ENCODE results near the gene CCP110. TPM values are rescaled to one million over a fixed set of nuclear protein-coding genes. Genes with fewer than 3 reads are reported as not detected.

CCP110 gene
- total RNA-seq, 4 donors from 2014 or later = 10.7 to 18.8 (median 14.5) TPM

DNA sequence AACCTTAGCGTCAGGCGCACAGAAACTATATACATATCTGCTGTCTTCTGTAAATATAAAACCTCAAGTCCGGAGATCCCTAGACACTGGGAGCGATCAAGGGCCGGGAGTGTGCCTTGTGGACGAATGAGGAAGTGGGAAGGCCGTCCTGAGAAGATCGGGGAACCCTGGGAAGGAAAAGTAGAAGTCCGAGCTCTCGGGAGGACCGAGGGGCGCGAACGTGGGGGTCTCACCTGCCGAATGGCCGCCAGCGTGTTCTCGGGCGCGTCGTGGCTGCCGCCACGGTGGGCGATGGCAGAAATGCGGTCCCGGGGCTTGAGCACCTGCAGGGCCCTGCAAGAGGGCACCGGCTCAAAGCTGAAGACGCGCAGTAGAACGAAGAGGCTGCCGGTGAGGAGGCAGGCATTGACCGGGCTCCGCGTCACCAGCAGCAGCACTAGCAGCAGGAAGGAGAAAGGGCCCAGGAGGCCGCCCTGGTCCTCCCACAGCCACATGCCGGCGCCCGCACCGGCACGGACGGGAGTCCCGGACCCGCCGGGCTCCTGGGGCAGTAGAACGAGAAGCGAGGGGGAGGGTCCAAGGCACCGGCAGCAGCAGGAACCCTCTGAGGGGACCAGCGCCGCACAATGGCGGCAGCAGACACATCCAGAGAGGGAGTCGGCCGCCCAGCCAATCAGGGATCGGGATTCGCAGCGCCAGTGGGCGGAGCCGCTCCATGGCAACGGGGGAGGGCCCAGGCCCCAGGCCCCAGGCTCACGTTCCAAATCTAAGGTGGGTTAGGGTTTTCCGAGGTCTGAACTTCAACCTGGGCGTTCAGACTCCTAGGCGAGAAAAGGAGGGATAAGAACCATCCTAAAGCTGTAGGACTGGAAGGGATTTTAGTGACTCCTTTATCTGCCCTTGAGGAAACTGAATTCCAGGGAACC is 2.0 kb upstream of the CCP110 start, which contains the start of gene GDE1:
Gene GDE1, minus strand, starts transcription at position 628 of the 926 bp plus-strand sequence. Its CDS starts 134 bp downstream, at position 494.
- TF ChIP-seq, protein P1, sequence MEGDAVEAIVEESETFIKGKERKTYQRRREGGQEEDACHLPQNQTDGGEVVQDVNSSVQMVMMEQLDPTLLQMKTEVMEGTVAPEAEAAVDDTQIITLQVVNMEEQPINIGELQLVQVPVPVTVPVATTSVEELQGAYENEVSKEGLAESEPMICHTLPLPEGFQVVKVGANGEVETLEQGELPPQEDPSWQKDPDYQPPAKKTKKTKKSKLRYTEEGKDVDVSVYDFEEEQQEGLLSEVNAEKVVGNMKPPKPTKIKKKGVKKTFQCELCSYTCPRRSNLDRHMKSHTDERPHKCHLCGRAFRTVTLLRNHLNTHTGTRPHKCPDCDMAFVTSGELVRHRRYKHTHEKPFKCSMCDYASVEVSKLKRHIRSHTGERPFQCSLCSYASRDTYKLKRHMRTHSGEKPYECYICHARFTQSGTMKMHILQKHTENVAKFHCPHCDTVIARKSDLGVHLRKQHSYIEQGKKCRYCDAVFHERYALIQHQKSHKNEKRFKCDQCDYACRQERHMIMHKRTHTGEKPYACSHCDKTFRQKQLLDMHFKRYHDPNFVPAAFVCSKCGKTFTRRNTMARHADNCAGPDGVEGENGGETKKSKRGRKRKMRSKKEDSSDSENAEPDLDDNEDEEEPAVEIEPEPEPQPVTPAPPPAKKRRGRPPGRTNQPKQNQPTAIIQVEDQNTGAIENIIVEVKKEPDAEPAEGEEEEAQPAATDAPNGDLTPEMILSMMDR (IDR thresholded peaks at IDR 0.05; ENCODE audit: low read depth) = no peak

- TF ChIP-seq, protein P1 (IDR thresholded peaks at IDR 0.05; ENCODE audit: low read depth) = no peak
These were observed 1.4 kb upstream of the CCP110 start for GRCh38 chr16:19522397-19522732.

GRCh38 chr16:19522760-19523159 is 982 bp upstream of the CCP110 start:
- TF ChIP-seq, protein P1 (IDR thresholded peaks at IDR 0.05; ENCODE audit: low read depth) = no peak

DNA sequence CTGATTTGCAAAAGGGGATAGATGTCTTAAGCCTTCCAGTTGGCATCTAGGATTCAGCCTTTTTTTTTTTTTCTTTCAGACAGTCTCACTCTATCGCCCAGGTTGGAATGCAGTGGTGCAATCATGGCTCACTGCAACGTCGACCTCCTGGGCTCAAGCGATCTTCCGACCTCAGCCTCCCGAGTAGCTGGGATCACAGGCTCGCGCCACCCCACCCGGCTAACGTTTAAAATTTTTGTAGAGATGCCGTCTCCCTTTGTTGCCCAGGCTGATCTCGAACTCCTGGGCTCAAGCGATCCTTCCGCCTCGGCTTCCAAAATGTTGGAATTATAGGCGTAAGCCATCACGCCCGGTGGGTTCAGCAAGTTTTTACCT is 571 bp upstream of the CCP110 start:
- TF ChIP-seq, protein P1 (IDR thresholded peaks at IDR 0.05; ENCODE audit: low read depth) = no peak

- TF ChIP-seq, protein P1 (IDR thresholded peaks at IDR 0.05; ENCODE audit: low read depth) = no peak
These were observed 544 bp downstream of the CCP110 start for GRCh38 chr16:19524356-19524615.

DNA sequence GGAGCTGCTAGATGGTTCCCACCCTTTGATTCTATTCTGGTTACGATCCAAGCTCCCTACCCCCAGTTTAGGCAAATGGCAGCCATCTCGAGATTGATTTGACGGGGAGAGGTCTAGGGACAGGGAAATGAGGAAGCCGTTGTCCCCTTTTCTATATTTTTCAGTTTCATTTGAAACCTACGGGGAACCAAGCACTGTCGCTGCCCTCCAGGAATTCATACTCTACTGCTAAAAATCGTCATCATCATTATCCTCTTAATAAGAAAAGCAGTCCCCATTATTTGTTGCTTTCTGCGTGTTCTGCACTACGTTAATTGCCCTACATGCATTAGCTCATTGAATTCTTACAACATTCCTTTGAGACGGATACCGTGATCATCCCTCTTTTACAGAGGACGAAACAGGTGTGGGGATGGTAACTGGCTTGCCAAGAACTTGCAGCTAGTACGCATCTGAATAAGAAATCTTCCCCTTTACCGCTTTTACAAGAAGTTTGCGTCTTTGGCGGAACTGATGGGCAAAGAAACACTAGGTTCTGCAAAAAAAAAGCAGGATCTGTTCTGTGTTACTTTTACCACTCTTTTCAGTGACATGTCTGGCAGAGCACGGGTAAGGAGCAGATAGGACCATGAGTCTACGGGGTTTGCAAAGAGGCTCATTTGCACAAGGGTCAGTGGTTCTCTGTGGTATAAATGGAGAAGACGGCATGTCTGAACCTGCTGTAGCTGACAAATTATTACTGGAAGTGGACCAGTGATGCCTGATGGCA is 1.1 kb downstream of the CCP110 start:
- TF ChIP-seq, protein P1 (IDR thresholded peaks at IDR 0.05; ENCODE audit: low read depth) = no peak

- TF ChIP-seq, protein P1 (IDR thresholded peaks at IDR 0.05; ENCODE audit: low read depth) = no peak
These were observed 1.6 kb downstream of the CCP110 start for GRCh38 chr16:19525385-19525723.

Measured in subcutaneous adipose tissue (tissue), 4 donors.